SK-MEL-5 (cell line): ENCODE data around the gene FNBP1. TPM values are rescaled to one million over a fixed set of nuclear protein-coding genes. Genes with fewer than 3 reads are reported as not detected.

Source experiments
- DNase-seq: peaks from one replicate; pipeline ENCODE4 v3.0.0-alpha.2; 2016; ENCODE audit warnings: low read depth, low spot score
- in situ Hi-C: cut with HindIII; loops from 2 replicates; pipeline ENCODE4 v1.10.0; 2016; ENCODE audit warnings: low sequenced_read_pairs, high pct_unique_total_duplicates, low pct_unique_long_range_greater_than_20kb
- total RNA-seq: library from RNA; depleted of rRNA; stranded (reverse); fragments of >200 nt; shearing (Covaris generic); gene quantifications from 2 replicates; pipeline ENCODE4 v1.2.3, GENCODE V29; 2014

Gene FNBP1
- total RNA-seq, 1 experiment from 2014 or later, result 18.6 TPM

DNA sequence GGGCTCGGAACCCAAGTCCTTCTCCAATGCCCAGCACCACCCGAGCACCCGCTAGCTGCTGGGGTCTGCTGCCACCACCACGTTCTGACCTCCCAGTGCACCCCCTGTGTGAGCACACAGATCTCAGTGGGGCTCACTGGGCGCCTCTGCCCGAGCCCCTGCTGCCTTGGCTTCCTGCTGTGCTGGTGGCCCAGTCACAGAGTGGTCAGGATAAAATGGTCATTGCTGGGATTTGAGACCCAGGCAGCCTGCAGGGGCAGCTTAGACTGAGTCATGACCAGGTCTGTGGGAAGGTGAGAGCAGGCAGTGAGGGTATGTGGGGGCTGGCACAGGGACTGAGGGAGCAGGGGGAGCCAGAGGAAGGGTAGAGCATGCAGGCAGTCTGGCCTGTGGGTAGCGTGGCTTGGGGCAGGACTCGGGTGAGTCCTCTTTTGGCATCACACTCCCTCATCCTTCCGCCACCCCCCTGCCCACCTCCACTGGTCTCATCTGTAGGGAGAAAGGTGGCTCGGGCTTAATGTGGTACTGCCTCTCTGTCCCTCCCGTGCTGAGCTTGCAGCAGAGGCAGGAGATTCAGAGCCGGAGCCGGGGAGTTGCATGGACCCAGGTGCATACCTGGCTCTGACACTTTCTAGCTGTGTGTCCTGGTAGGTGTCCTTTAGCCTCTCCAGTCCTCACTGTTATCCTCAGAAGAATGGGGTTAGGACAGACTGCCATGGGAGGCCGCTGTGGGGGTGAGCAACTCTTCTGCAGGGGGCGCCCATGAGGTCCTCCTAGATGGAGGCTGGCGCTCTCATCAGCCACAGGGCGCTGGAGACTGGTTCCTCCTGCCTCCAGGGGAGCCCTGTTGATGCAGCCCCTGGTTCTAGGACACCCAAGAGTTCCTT, 175.6 kb downstream of the FNBP1 start:
- in situ Hi-C loops, result no loop called here
- DNase-seq, result no peak

DNA sequence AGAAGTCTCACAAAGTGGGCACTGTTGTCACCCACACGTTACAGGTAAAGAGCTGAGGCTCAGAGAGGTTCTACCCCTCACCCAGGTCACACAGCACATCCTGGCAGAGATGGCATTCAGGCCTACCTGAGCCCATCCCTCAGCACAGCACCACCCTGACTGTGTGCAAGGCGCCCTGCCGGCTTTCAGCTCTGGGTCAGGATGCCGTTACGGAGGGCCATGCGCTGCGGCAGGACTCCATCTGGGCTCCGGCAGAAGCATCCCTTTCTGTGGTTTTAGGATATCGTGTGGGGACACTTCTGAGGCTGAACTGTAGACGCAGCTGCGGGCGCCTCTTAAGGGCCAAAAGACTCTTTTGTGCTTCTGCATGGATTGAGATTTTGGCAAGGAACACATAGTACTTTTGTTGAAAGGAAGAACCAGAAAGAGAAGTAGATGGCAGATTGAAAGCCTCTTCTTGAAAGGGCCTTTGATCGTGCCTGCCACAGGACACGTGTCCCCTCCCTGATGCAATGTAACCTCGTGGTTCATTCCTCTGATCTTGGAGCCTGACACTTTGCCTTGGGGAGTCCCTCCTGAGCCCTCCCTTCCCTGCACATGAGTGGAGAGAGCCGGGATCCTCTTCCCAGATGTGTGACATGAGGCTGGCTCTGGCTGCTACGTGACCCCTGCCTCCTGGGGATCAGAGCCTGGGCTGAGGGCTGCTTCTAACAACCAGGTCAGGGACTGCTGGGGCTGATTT, 176.4 kb downstream of the FNBP1 start:
- DNase-seq, result peak; percentile 94
- in situ Hi-C loops, result no loop called here

GRCh38 chr9:129865668-129866320, 177.2 kb downstream of the FNBP1 start:
- in situ Hi-C loops, result no loop called here
- no peak for DNase-seq

DNA sequence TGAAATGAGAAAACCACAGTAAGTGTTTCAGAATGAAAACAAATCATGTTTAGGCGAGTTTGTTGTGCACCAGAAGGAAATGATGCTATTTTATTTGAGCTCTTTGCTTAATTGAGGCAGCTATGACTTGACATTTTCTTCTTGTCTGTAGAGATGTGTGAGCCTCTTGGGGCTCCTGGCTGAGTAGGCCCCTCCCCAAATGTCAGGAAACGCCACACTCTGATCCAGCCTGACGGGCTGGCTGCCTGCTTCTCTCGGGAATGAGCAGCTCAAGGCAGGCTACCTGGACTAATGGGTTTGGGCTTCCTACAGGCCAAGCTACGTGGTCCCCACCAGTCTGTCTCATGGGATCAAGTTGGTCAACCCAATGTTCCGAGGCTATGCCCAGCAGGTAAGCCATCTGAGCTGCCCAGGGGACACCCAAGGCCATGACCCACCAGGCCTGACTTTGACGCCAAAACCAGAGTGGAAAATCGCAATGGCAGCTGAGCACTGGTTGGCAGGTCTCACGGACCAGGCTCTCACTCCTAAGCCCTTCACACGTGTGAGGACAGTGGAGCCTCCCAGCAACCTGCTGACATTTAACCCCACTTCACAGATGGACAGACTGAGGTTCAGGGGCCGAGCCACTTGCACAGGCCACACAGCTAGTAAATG, 177.9 kb downstream of the FNBP1 start:
- in situ Hi-C loops, result no loop called here
- DNase-seq, result no peak

DNA sequence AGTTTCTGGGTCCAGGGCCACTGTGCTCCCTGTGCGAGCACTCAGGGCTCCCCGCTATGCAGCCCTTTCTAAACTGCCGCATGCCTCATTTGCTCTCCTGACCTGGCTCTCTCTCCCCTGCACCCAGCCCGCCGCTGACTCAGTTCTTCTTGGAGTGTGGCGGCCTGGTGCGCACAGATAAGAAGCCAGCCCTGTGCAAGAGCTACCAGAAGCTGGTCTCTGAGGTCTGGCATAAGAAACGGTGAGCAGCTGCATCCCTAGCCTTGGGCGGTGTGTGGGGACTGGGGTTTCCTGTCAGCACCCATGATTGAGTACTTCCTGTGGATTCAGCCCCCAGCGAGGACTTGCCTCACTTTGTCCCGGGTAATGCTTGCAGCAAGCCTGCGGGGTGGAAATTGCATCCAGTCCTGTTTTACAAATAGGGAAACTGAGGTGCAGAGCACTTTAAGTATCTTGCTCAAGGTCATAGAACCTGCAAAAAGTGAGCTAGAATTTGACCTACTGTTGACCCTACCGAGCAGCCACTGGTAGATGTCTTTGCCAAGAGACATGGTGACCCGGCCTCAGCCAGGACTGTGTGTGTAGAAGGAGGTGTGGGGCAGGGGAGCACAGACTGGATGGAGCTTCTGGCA, 179.8 kb downstream of the FNBP1 start:
- peak; percentile 54 for DNase-seq
- in situ Hi-C loops, result no loop called here

- DNase-seq, result no peak
- in situ Hi-C loops, result no loop called here
Measured at GRCh38 chr9:129861447-129861827, 181.6 kb downstream of the FNBP1 start.

DNA sequence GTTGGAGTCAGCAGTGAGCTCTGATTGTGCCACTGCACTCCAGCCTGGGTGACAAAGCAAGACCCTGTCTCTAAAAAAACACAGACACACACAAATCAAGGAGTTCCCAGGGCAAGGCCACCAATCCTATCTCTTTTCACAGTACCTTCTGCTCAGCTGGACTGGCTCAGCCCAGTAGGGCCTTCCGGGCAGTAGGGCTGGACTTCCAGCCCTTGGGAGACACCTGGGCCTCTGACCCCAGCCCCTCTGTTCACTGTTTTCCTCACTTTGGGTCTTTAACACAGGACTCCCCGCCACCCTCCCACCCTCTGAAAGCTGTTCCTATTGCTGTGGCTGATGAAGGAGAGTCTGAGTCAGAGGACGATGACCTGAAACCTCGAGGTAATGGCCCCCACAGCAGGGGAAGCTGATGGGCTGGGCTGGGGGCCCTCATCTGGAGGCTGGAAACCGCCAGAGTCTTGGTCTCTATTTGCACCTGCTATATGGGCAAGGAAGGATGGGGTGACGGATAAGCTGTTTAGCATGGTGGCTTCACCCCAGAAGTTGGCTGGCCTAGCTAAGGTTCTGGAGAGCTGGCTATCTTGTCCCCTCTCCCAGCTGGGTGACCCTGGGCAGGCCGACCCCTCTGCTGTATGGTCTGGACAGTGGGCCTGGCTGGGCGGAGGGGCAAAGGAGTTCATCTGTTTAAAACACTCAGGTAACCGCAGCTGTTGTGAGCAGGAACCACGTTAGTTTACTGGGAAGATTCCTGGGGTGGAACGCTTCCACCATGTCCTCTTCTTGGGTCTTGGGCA, 182.1 kb downstream of the FNBP1 start:
- no peak for DNase-seq
- in situ Hi-C loops, result no loop called here

DNA sequence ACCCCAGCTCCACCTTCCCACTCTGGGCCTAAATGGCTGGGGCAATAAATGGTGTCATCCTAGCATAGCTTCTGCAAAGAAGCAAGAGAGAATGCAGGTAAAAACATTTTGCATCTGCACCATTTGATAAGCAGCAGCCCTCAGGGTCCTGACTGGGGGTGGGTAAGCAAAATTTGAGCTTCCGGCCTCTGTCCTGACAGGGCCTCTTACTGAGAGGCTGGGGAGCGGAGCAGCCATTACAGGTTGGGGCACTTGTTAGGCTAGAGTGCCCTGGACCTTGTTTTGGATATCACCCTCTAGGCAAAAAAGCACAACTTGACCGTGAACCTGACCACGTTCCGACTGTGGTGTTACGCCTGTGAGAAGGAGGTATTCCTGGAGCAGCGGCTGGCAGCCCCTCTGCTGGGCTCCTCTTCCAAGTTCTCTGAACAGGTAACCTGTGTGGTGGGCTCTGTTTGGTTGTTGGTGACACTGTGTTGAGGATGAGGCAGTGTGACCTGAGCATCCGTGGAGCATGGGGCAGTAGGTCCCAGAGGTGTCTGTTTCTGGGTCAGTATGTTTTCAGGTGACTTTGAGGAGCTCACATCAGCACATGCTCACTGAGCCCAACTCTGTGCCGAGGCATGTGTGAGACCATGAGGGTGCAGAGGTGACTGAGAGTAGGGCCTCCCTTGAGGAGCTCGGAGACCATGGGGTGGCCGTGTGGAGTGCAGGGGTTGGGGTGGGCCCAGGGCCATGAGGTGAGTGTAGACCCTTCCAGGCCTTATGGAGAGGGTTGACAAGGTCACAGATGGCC, 184.6 kb downstream of the FNBP1 start:
- in situ Hi-C loops, result no loop called here
- no peak for DNase-seq

- in situ Hi-C loops, result no loop called here
- DNase-seq, result no peak
Measured at GRCh38 chr9:129857207-129857606, 185.8 kb downstream of the FNBP1 start.

- no peak for DNase-seq
- in situ Hi-C loops, result no loop called here
Measured at GRCh38 chr9:129854588-129855110, 188.3 kb downstream of the FNBP1 start.

- in situ Hi-C loops, result no loop called here
- DNase-seq, result no peak
Measured at GRCh38 chr9:129853614-129854013, 189.4 kb downstream of the FNBP1 start.

DNA sequence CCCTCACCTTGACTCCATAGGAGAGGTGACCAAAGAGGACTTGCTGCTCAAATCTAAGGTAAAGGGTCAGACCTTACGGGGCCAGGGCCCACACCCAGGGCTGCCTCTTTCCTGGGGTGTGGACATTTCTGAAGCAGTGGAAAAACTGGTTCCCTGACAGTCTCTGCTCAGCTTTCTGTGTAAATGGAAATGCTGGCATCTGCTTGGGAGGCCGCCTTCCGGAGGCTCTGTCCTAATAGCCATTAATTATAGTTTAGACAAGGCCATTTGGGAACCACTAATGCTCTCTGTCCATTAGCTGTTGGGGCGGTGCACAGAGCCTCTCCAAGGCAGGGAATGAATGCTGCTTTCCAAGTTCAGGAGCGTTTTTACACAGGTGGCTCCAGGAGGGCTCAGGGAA, 190.4 kb downstream of the FNBP1 start:
- in situ Hi-C loops, result no loop called here
- no peak for DNase-seq

DNA sequence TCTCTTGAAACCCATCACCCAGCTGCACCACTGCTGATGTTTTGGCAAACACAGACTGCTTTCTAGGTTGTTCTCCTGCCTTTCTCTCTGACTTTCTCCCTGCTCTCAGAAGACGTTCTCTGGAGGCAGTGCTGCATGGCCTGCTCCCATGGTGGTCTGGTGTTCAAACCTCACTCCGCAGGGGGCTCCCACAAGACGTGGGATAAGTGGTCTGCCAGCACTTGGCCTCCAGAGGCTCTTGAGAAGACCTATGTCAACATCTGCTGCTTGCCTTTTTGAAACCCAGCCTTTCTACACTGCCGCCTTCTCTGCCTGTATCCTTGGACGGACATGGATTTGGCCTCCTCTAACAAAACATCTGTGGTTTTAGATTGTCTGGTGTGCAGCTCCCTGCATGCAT, 191.2 kb downstream of the FNBP1 start:
- DNase-seq, result no peak
- in situ Hi-C loops, result no loop called here

- DNase-seq, result no peak
- in situ Hi-C loops, result no loop called here
Measured at GRCh38 chr9:129850821-129851550, 192.0 kb downstream of the FNBP1 start.

DNA sequence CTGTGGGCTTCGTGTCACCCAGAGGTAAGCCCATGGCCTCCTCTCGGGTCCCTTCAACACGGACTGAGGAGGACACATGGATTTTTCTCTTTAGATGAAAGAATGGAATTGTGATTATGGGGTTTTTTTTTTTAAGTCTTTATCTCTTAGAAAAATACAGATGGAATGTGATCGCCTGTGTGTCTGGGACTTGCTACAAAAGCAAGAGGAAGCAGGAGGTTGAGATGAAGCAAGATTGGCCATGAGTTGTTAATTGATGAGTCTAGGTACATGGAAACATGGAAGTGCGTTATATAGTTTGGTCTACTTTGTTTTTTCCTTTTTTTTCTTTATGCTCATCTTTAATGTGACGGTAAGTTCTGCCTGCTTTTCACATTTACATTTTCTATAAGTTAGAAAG, 193.1 kb downstream of the FNBP1 start:
- no peak for DNase-seq
- in situ Hi-C loops, result no loop called here
